ENCODE data around the gene USP14. TPM values are rescaled to one million over a fixed set of nuclear protein-coding genes. Genes with fewer than 3 reads are reported as not detected.

Gene USP14
- total and polyA plus RNA-seq, 5 donors from 2014 or later: 35.5 to 48.7 (median 42.9) TPM

DNA sequence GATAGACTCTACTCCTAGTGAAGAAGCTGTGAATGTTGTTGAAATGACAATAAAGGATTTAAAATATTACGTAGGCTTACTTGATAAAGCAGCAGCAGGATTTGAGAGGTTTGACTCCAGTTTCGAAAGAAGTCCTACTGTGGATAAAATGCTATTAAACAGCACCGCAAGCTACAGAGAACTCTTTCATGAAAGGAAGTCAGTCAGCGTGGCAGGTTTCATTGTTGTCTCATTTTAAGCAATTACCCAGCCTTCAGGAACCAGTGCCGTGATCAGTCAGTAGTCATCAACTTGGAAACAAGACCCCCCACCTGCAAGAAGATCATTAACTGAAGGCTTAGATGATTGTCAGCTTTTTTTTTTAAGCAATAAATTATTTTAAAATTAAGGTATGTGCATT lies 14.0 kb downstream of the USP14 start:
- Mint-ChIP-seq H3K9me3 (no peaks in the 10 kb centered on the region), H3K4me3 (no peak overlapping the region), H3K27ac (peak overlapping the region in 1 of 3 donors; percentile 88), H3K27me3 (no peaks in the 10 kb centered on the region), H3K36me3 (peaks cover 31% of the 10 kb centered on the region), H3K4me1 (peaks cover 16 to 24% (median 23%) of the 10 kb centered on the region in 4 donors)
- H3K36me3 ChIP-seq (ENCODE audit: control insufficient read depth, insufficient read depth, low read length): peaks cover 26% of the 10 kb centered on the region
- DNase-seq: no peak
- no peaks in the 10 kb centered on the region for H3K27me3 ChIP-seq (ENCODE audit: control insufficient read depth, insufficient read depth, low read length)
- H3K4me1 ChIP-seq (ENCODE audit: control insufficient read depth, insufficient read depth, low read length, poor library complexity, severe bottlenecking): no peaks in the 10 kb centered on the region
- no peaks in the 10 kb centered on the region for H3K9me3 ChIP-seq (ENCODE audit: control insufficient read depth in 2 of 2, low read length in 2 of 2)
- H3K27ac ChIP-seq (ENCODE audit: insufficient read depth, low read length, poor library complexity, severe bottlenecking): no peak overlapping the region
- no peak for ATAC-seq (ENCODE audit: low read depth in 2 of 2)
- H3K4me3 ChIP-seq (ENCODE audit: low read depth, low read length): no peak overlapping the region

- Histone ChIP-seq H3K27ac (ENCODE audit: insufficient read depth, low read length, poor library complexity, severe bottlenecking) (no peak overlapping the region), H3K36me3 (ENCODE audit: control insufficient read depth, insufficient read depth, low read length) (peaks cover 24% of the 10 kb centered on the region), H3K4me3 (ENCODE audit: low read depth, low read length) (no peak overlapping the region), H3K9me3 (ENCODE audit: control insufficient read depth in 2 of 2, low read length in 2 of 2) (no peaks in the 10 kb centered on the region), H3K4me1 (ENCODE audit: control insufficient read depth, insufficient read depth, low read length, poor library complexity, severe bottlenecking) (no peaks in the 10 kb centered on the region), H3K27me3 (ENCODE audit: control insufficient read depth, insufficient read depth, low read length) (no peaks in the 10 kb centered on the region)
- peak in 1 of 3 donors; percentile 23 for DNase-seq
- Mint-ChIP-seq H3K36me3 (peaks cover 30% of the 10 kb centered on the region), H3K9me3 (no peaks in the 10 kb centered on the region), H3K27ac (no peak overlapping the region), H3K4me3 (no peak overlapping the region), H3K4me1 (peaks cover 18 to 43% (median 35%) of the 10 kb centered on the region in 4 donors), H3K27me3 (no peaks in the 10 kb centered on the region)
- ATAC-seq (ENCODE audit: low read depth in 2 of 2): no peak
Measured at GRCh38 chr18:179499-179898, 21.1 kb downstream of the USP14 start.

DNA sequence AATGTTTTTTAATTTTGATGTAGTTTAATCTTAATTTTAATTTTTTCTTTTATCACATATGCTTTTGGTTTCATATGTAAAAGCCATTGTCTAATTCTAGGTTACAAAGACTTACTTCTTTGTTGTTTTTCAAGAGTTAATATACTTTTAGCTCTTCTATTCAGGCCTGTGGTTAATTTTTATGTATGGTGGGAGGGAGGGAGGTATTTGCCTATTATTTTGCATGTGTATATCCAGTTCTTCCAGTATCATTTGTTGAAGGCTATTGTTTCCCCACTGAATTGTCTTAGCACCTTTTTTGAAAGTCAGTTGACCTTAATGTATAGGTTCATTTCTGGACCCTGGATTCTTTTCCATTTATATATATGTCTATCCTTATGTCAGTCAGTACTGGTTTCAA lies 23.4 kb downstream of the USP14 start:
- H3K27ac Mint-ChIP-seq: no peak overlapping the region
- H3K36me3 Mint-ChIP-seq: peaks cover 28% of the 10 kb centered on the region
- H3K4me3 Mint-ChIP-seq: no peak overlapping the region
- H3K36me3 ChIP-seq (ENCODE audit: control insufficient read depth, insufficient read depth, low read length): peaks cover 26% of the 10 kb centered on the region
- no peaks in the 10 kb centered on the region for H3K9me3 ChIP-seq (ENCODE audit: control insufficient read depth in 2 of 2, low read length in 2 of 2)
- DNase-seq (no peak), ATAC-seq (ENCODE audit: low read depth in 2 of 2) (no peak)
- peaks cover 8 to 31% (median 25%) of the 10 kb centered on the region in 4 donors for H3K4me1 Mint-ChIP-seq
- H3K27ac ChIP-seq (ENCODE audit: insufficient read depth, low read length, poor library complexity, severe bottlenecking): no peak overlapping the region
- H3K27me3 Mint-ChIP-seq: no peaks in the 10 kb centered on the region
- no peaks in the 10 kb centered on the region for H3K27me3 ChIP-seq (ENCODE audit: control insufficient read depth, insufficient read depth, low read length)
- no peaks in the 10 kb centered on the region for H3K4me1 ChIP-seq (ENCODE audit: control insufficient read depth, insufficient read depth, low read length, poor library complexity, severe bottlenecking)
- H3K9me3 Mint-ChIP-seq: no peaks in the 10 kb centered on the region
- H3K4me3 ChIP-seq (ENCODE audit: low read depth, low read length): no peak overlapping the region

DNA sequence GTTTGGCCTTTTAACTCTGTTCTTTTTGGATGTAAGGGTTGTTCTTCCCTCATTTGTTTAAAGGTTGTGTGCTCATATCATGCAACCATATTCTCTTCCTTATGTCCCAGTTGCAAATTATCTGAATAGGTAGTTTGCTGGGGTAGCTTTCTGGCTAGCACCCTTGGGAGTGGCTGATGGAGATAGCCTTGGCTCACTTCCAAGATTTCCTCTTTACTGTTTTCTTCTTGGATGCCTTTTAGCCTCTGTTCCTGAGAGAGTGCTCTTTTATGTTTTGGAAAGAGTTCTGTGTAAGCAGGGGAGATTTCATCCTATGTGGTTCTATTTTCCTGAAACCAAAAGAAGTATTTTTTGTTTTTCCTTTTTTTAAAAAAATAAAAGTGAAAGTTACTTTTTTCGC lies 25.4 kb downstream of the USP14 start:
- no peak overlapping the region for H3K27ac ChIP-seq (ENCODE audit: insufficient read depth, low read length, poor library complexity, severe bottlenecking)
- no peaks in the 10 kb centered on the region for H3K9me3 Mint-ChIP-seq
- peaks cover 28% of the 10 kb centered on the region for H3K36me3 Mint-ChIP-seq
- H3K4me3 Mint-ChIP-seq: no peak overlapping the region
- H3K27me3 ChIP-seq (ENCODE audit: control insufficient read depth, insufficient read depth, low read length): no peaks in the 10 kb centered on the region
- no peaks in the 10 kb centered on the region for H3K4me1 ChIP-seq (ENCODE audit: control insufficient read depth, insufficient read depth, low read length, poor library complexity, severe bottlenecking)
- no peak overlapping the region for H3K4me3 ChIP-seq (ENCODE audit: low read depth, low read length)
- peaks cover 4 to 28% (median 20%) of the 10 kb centered on the region in 4 donors for H3K4me1 Mint-ChIP-seq
- H3K36me3 ChIP-seq (ENCODE audit: control insufficient read depth, insufficient read depth, low read length): peaks cover 26% of the 10 kb centered on the region
- H3K9me3 ChIP-seq (ENCODE audit: control insufficient read depth in 2 of 2, low read length in 2 of 2): no peaks in the 10 kb centered on the region
- H3K27ac Mint-ChIP-seq: peak overlapping the region in 2 of 3 donors; percentile 17 to 60
- no peak for ATAC-seq (ENCODE audit: low read depth in 2 of 2)
- no peaks in the 10 kb centered on the region for H3K27me3 Mint-ChIP-seq
- DNase-seq: no peak

- peaks cover 22% of the 10 kb centered on the region for H3K36me3 Mint-ChIP-seq
- no peak overlapping the region for H3K27ac Mint-ChIP-seq
- H3K27me3 Mint-ChIP-seq: no peaks in the 10 kb centered on the region
Measured at GRCh38 chr18:189254-189653, 30.9 kb downstream of the USP14 start.

GRCh38 chr18:191725-192124 lies 33.4 kb downstream of the USP14 start:
- peaks cover 28% of the 10 kb centered on the region for H3K36me3 Mint-ChIP-seq
- no peaks in the 10 kb centered on the region for H3K27me3 Mint-ChIP-seq
- Histone ChIP-seq H3K36me3 (ENCODE audit: control insufficient read depth, insufficient read depth, low read length) (peaks cover 10% of the 10 kb centered on the region), H3K9me3 (ENCODE audit: control insufficient read depth in 2 of 2, low read length in 2 of 2) (no peaks in the 10 kb centered on the region), H3K27me3 (ENCODE audit: control insufficient read depth, insufficient read depth, low read length) (no peaks in the 10 kb centered on the region), H3K27ac (ENCODE audit: insufficient read depth, low read length, poor library complexity, severe bottlenecking) (no peak overlapping the region), H3K4me3 (ENCODE audit: low read depth, low read length) (no peak overlapping the region), H3K4me1 (ENCODE audit: control insufficient read depth, insufficient read depth, low read length, poor library complexity, severe bottlenecking) (no peaks in the 10 kb centered on the region)
- H3K27ac Mint-ChIP-seq: peak overlapping the region in 2 of 3 donors; percentile 23 to 57
- H3K9me3 Mint-ChIP-seq: no peaks in the 10 kb centered on the region
- ATAC-seq (ENCODE audit: low read depth in 2 of 2) (no peak), DNase-seq (no peak)
- H3K4me1 Mint-ChIP-seq: peaks cover 17 to 36% (median 26%) of the 10 kb centered on the region in 4 donors
- no peak overlapping the region for H3K4me3 Mint-ChIP-seq

More at GRCh38 chr18:189254-189653, 30.9 kb downstream of the USP14 start:
- Histone ChIP-seq H3K4me3 (ENCODE audit: low read depth, low read length) (no peak overlapping the region), H3K27ac (ENCODE audit: insufficient read depth, low read length, poor library complexity, severe bottlenecking) (no peak overlapping the region), H3K36me3 (ENCODE audit: control insufficient read depth, insufficient read depth, low read length) (peaks cover 4% of the 10 kb centered on the region), H3K27me3 (ENCODE audit: control insufficient read depth, insufficient read depth, low read length) (no peaks in the 10 kb centered on the region), H3K9me3 (ENCODE audit: control insufficient read depth in 2 of 2, low read length in 2 of 2) (no peaks in the 10 kb centered on the region), H3K4me1 (ENCODE audit: control insufficient read depth, insufficient read depth, low read length, poor library complexity, severe bottlenecking) (no peaks in the 10 kb centered on the region)
- DNase-seq: no peak
- no peak for ATAC-seq (ENCODE audit: low read depth in 2 of 2)
- Mint-ChIP-seq H3K4me3 (peak overlapping the region in 1 of 4 donors; percentile 31), H3K4me1 (peaks cover 17 to 39% (median 20%) of the 10 kb centered on the region in 4 donors), H3K9me3 (no peaks in the 10 kb centered on the region)

- no peak overlapping the region for H3K27ac ChIP-seq (ENCODE audit: insufficient read depth, low read length, poor library complexity, severe bottlenecking)
- Mint-ChIP-seq H3K36me3 (peaks cover 37% of the 10 kb centered on the region), H3K9me3 (no peaks in the 10 kb centered on the region), H3K4me1 (peaks cover 17 to 34% (median 25%) of the 10 kb centered on the region in 4 donors), H3K27me3 (no peaks in the 10 kb centered on the region), H3K27ac (no peak overlapping the region), H3K4me3 (no peak overlapping the region)
- H3K36me3 ChIP-seq (ENCODE audit: control insufficient read depth, insufficient read depth, low read length): peaks cover 19% of the 10 kb centered on the region
- no peaks in the 10 kb centered on the region for H3K27me3 ChIP-seq (ENCODE audit: control insufficient read depth, insufficient read depth, low read length)
- no peaks in the 10 kb centered on the region for H3K9me3 ChIP-seq (ENCODE audit: control insufficient read depth in 2 of 2, low read length in 2 of 2)
- H3K4me1 ChIP-seq (ENCODE audit: control insufficient read depth, insufficient read depth, low read length, poor library complexity, severe bottlenecking): no peaks in the 10 kb centered on the region
- H3K4me3 ChIP-seq (ENCODE audit: low read depth, low read length): no peak overlapping the region
- no peak for DNase-seq
- no peak for ATAC-seq (ENCODE audit: low read depth in 2 of 2)
Measured at GRCh38 chr18:192801-193200, 34.4 kb downstream of the USP14 start.

DNA sequence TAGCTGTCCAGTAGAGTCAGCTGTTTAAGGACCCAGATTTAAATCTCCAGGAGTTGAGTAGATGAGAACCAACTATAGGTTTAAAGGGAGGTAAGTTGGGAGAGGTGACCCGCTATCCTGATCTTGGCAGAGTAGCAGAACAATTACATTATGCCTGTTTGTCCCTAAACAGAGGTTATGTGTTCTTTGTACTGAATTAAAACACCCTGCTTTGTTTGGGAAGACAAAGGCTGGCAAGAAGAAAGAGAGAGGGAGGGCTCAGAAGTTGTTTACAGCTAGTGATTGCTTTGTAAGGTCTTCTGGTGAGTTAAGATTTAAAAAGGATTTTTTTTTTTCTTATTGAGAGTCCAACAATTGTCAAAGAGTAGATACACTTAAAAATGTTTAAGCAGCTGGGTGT lies 37.3 kb downstream of the USP14 start:
- Histone ChIP-seq H3K27me3 (ENCODE audit: control insufficient read depth, insufficient read depth, low read length) (no peaks in the 10 kb centered on the region), H3K36me3 (ENCODE audit: control insufficient read depth, insufficient read depth, low read length) (peaks cover 47% of the 10 kb centered on the region), H3K27ac (ENCODE audit: insufficient read depth, low read length, poor library complexity, severe bottlenecking) (no peak overlapping the region), H3K4me3 (ENCODE audit: low read depth, low read length) (no peak overlapping the region), H3K9me3 (ENCODE audit: control insufficient read depth in 2 of 2, low read length in 2 of 2) (no peaks in the 10 kb centered on the region), H3K4me1 (ENCODE audit: control insufficient read depth, insufficient read depth, low read length, poor library complexity, severe bottlenecking) (no peaks in the 10 kb centered on the region)
- Mint-ChIP-seq H3K27me3 (no peaks in the 10 kb centered on the region), H3K36me3 (peaks cover 37% of the 10 kb centered on the region), H3K9me3 (no peaks in the 10 kb centered on the region), H3K4me1 (peaks cover 9 to 21% (median 10%) of the 10 kb centered on the region in 4 donors), H3K27ac (peak overlapping the region in 1 of 3 donors; percentile 16), H3K4me3 (no peak overlapping the region)
- ATAC-seq (ENCODE audit: low read depth in 2 of 2) (no peak), DNase-seq (no peak)
